Measurements from ENCODE around the gene NINL.
A peak's percentile ranks its signal among the peaks of the same experiment; 100 is the strongest.
"Not testable (repeated sequence)": the region's sequence is repeated elsewhere in the genome, so short reads cannot be mapped to it uniquely, and the experiment has no call there.

Gene NINL

GRCh38 chr20:25584905-25585704, at the start of gene NINL:
TSS of gene NINL (minus strand) at chr20:25585531. CDS start at chr20:25526587, 58,944 bp downstream.
- DNase-seq (ENCODE audit: low spot score): peak; percentile 20

- DNase-seq (ENCODE audit: low spot score): no peak
These were observed 47.8 kb upstream of the NINL start for GRCh38 chr20:25632940-25633790.

- DNase-seq (ENCODE audit: low spot score): not testable (repeated sequence)
These were observed 45.3 kb upstream of the NINL start for GRCh38 chr20:25630615-25631014.

GRCh38 chr20:25629816-25630499, 44.6 kb upstream of the NINL start:
- DNase-seq (ENCODE audit: low spot score): no peak

GRCh38 chr20:25626779-25627178, 41.4 kb upstream of the NINL start:
- DNase-seq (ENCODE audit: low spot score): no peak

- DNase-seq (ENCODE audit: low spot score): peak; percentile 19
These were observed 39.2 kb upstream of the NINL start for GRCh38 chr20:25624500-25624939.

GRCh38 chr20:25623736-25624499, 38.6 kb upstream of the NINL start, which contains the start of gene NANP:
TSS of gene NANP (minus strand) at chr20:25624014. CDS start at chr20:25623948, 66 bp downstream.
- DNase-seq (ENCODE audit: low spot score): peak; percentile 85

- peak; percentile 19 for DNase-seq (ENCODE audit: low spot score)
These were observed 37.9 kb upstream of the NINL start for GRCh38 chr20:25623225-25623735.

- DNase-seq (ENCODE audit: low spot score): no peak
These were observed 37.3 kb upstream of the NINL start for GRCh38 chr20:25622450-25623224.

- DNase-seq (ENCODE audit: low spot score): no peak
These were observed 36.7 kb upstream of the NINL start for GRCh38 chr20:25622049-25622448.

- no peak for DNase-seq (ENCODE audit: low spot score)
These were observed 34.2 kb upstream of the NINL start for GRCh38 chr20:25619514-25619913.

GRCh38 chr20:25608774-25609173, 23.4 kb upstream of the NINL start:
- DNase-seq (ENCODE audit: low spot score): no peak

GRCh38 chr20:25606094-25606695, 20.9 kb upstream of the NINL start:
- DNase-seq (ENCODE audit: low spot score): no peak

- DNase-seq (ENCODE audit: low spot score): no peak
These were observed 19.8 kb upstream of the NINL start for GRCh38 chr20:25605148-25605547.

- DNase-seq (ENCODE audit: low spot score): no peak
These were observed 19.3 kb upstream of the NINL start for GRCh38 chr20:25604611-25605010.

GRCh38 chr20:25602914-25603309, 17.6 kb upstream of the NINL start:
- DNase-seq (ENCODE audit: low spot score): not testable (repeated sequence)

- not testable (repeated sequence) for DNase-seq (ENCODE audit: low spot score)
These were observed 17.0 kb upstream of the NINL start for GRCh38 chr20:25602191-25602913.

GRCh38 chr20:25601659-25602058, 16.3 kb upstream of the NINL start:
- DNase-seq (ENCODE audit: low spot score): no peak

- no peak for DNase-seq (ENCODE audit: low spot score)
These were observed 15.3 kb upstream of the NINL start for GRCh38 chr20:25600632-25601031.
